ENCODE results near the gene DROSHA. TPM values are rescaled to one million over a fixed set of nuclear protein-coding genes. Genes with fewer than 3 reads are reported as not detected.

Gene DROSHA
- total RNA-seq, 1 experiment from 2014 or later, result 57.7 TPM

DNA sequence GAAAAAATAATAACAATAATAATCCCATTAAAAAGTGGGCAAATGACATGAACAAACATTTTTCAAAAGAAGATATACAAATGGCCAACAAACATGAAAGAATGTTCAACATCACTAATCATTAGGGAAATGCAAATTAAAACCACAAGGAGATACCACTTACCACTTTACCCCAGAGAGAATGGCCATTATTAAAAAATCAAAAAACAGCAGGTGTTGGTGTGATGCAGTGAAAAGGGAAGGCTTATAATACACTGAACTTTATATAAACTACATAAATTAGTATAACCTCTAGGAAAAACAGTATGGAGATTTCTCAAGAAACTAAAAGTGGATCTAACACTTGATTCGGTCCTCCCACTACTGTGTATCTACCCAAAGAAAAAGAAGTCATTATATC lies 81.9 kb downstream of the DROSHA start:
- Mint-ChIP-seq H3K4me3 (ENCODE audit: unreplicated experiment) (no peak overlapping the region), H3K9me3 (ENCODE audit: unreplicated experiment) (peaks cover 15% of the 10 kb centered on the region), H3K27ac (ENCODE audit: low read depth, unreplicated experiment) (no peak overlapping the region), H3K36me3 (ENCODE audit: insufficient read depth, unreplicated experiment) (peaks cover 75% of the 10 kb centered on the region), H3K4me1 (ENCODE audit: insufficient read depth, unreplicated experiment) (no peaks in the 10 kb centered on the region), H3K27me3 (ENCODE audit: insufficient read depth, unreplicated experiment) (no peaks in the 10 kb centered on the region)
- CTCF ChIA-PET, result no interaction called here
- BruUV-seq (replicated peaks), result no TSS peak
- no peak for DNase-seq (ENCODE audit: unreplicated experiment)
- TF ChIP-seq, protein P1, sequence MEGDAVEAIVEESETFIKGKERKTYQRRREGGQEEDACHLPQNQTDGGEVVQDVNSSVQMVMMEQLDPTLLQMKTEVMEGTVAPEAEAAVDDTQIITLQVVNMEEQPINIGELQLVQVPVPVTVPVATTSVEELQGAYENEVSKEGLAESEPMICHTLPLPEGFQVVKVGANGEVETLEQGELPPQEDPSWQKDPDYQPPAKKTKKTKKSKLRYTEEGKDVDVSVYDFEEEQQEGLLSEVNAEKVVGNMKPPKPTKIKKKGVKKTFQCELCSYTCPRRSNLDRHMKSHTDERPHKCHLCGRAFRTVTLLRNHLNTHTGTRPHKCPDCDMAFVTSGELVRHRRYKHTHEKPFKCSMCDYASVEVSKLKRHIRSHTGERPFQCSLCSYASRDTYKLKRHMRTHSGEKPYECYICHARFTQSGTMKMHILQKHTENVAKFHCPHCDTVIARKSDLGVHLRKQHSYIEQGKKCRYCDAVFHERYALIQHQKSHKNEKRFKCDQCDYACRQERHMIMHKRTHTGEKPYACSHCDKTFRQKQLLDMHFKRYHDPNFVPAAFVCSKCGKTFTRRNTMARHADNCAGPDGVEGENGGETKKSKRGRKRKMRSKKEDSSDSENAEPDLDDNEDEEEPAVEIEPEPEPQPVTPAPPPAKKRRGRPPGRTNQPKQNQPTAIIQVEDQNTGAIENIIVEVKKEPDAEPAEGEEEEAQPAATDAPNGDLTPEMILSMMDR (IDR thresholded peaks at IDR 0.05; ENCODE audit: unreplicated experiment), result no peak
- POLR2A ChIA-PET, result no interaction called here
- intact Hi-C loops (cut with micrococcal nuclease), result no loop called here

GRCh38 chr5:31449174-31449573 lies 82.7 kb downstream of the DROSHA start:
- Mint-ChIP-seq H3K36me3 (ENCODE audit: insufficient read depth, unreplicated experiment) (peaks cover 71% of the 10 kb centered on the region), H3K4me1 (ENCODE audit: insufficient read depth, unreplicated experiment) (no peaks in the 10 kb centered on the region), H3K27ac (ENCODE audit: low read depth, unreplicated experiment) (no peak overlapping the region), H3K4me3 (ENCODE audit: unreplicated experiment) (no peak overlapping the region), H3K27me3 (ENCODE audit: insufficient read depth, unreplicated experiment) (no peaks in the 10 kb centered on the region), H3K9me3 (ENCODE audit: unreplicated experiment) (peaks cover 11% of the 10 kb centered on the region)
- intact Hi-C loops (cut with micrococcal nuclease), result no loop called here
- CTCF ChIA-PET, result no interaction called here
- TF ChIP-seq, protein P1 (IDR thresholded peaks at IDR 0.05; ENCODE audit: unreplicated experiment), result no peak
- no TSS peak for BruUV-seq (replicated peaks)
- POLR2A ChIA-PET, result no interaction called here
- no peak for DNase-seq (ENCODE audit: unreplicated experiment)

- H3K36me3 Mint-ChIP-seq (ENCODE audit: insufficient read depth, unreplicated experiment), result peaks cover 46% of the 10 kb centered on the region
- H3K4me1 Mint-ChIP-seq (ENCODE audit: insufficient read depth, unreplicated experiment), result no peaks in the 10 kb centered on the region
- H3K27me3 Mint-ChIP-seq (ENCODE audit: insufficient read depth, unreplicated experiment), result no peaks in the 10 kb centered on the region
- intact Hi-C loops (cut with micrococcal nuclease), result no loop called here
- no peak overlapping the region for H3K27ac Mint-ChIP-seq (ENCODE audit: low read depth, unreplicated experiment)
- no TSS peak for BruUV-seq (replicated peaks)
- H3K9me3 Mint-ChIP-seq (ENCODE audit: unreplicated experiment), result peaks cover 7% of the 10 kb centered on the region
- TF ChIP-seq, protein P1 (IDR thresholded peaks at IDR 0.05; ENCODE audit: unreplicated experiment), result no peak
- no peak for DNase-seq (ENCODE audit: unreplicated experiment)
- H3K4me3 Mint-ChIP-seq (ENCODE audit: unreplicated experiment), result no peak overlapping the region
- CTCF ChIA-PET, result interaction anchor here (1.1 kb wide), 1 partner anchor 11 kb away, joined by 5 read pairs; no protein-coding TSS in a partner anchor
- POLR2A ChIA-PET, result no interaction called here
These were observed 86.8 kb downstream of the DROSHA start for GRCh38 chr5:31445041-31445600.

DNA sequence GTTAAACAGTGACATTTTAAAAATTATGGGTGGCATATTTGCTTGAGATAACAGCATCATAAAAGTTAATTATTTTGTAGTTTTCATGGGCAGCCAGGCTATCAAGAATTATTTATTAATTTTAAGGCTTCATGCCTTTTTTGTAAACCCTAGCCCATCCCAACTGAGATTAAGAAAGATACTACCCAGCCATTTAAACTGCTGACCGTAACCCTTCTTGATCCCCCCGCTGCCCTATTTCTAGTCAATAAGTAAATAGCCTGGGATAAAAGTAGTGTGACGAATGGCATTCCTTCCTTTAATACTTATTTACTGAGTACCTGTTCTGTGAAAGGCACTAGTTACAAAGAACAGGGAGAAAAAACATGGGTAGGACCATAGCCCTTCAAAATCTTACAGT lies 88.3 kb downstream of the DROSHA start:
- CTCF ChIA-PET, result interaction anchor here (0.6 kb wide), 1 partner anchor 11 kb away, joined by 3 read pairs; no protein-coding TSS in a partner anchor
- no TSS peak for BruUV-seq (replicated peaks)
- Mint-ChIP-seq H3K4me1 (ENCODE audit: insufficient read depth, unreplicated experiment) (no peaks in the 10 kb centered on the region), H3K4me3 (ENCODE audit: unreplicated experiment) (no peak overlapping the region), H3K27ac (ENCODE audit: low read depth, unreplicated experiment) (no peak overlapping the region), H3K27me3 (ENCODE audit: insufficient read depth, unreplicated experiment) (no peaks in the 10 kb centered on the region), H3K9me3 (ENCODE audit: unreplicated experiment) (peaks cover 7% of the 10 kb centered on the region), H3K36me3 (ENCODE audit: insufficient read depth, unreplicated experiment) (peaks cover 31% of the 10 kb centered on the region)
- POLR2A ChIA-PET, result interaction anchor here (0.6 to 0.7 kb wide), 2 partner anchors 16 to 709 kb away, joined by 3 read pairs; no protein-coding TSS in a partner anchor
- intact Hi-C loops (cut with micrococcal nuclease), result no loop called here
- DNase-seq (ENCODE audit: unreplicated experiment), result no peak
- TF ChIP-seq, protein P1 (IDR thresholded peaks at IDR 0.05; ENCODE audit: unreplicated experiment), result no peak

All from MCF 10A (cell line).